NOMO-1 treated with dmso at 0.1 percent for 144 hours (cell line): ENCODE data around the gene ALKBH8.
"Not testable (repeated sequence)": the region's sequence is repeated elsewhere in the genome, so short reads cannot be mapped to it uniquely, and the experiment has no call there.

Experiments
- DNase-seq: peaks from one replicate; lab custom pipeline; 2025; ENCODE audit not compliant: unreplicated experiment; lab: John Stamatoyannopoulos, UW

Gene ALKBH8

GRCh38 chr11:107508201-107508857 lies 57.2 kb downstream of the ALKBH8 start:
- no peak for DNase-seq

GRCh38 chr11:107505647-107506225 lies 59.8 kb downstream of the ALKBH8 start:
- DNase-seq = no peak

GRCh38 chr11:107504981-107505380 lies 60.6 kb downstream of the ALKBH8 start:
- DNase-seq = no peak

GRCh38 chr11:107501713-107502112 lies 63.8 kb downstream of the ALKBH8 start:
- DNase-seq = no peak

- DNase-seq = not testable (repeated sequence)
These were observed 68.2 kb downstream of the ALKBH8 start for GRCh38 chr11:107497371-107497770.

- no peak for DNase-seq
These were observed 69.5 kb downstream of the ALKBH8 start for GRCh38 chr11:107496011-107496410.

- DNase-seq = no peak
These were observed 71.5 kb downstream of the ALKBH8 start for GRCh38 chr11:107494055-107494454.

- DNase-seq = no peak
These were observed 72.4 kb downstream of the ALKBH8 start for GRCh38 chr11:107493117-107493516.

- no peak for DNase-seq
These were observed 74.7 kb downstream of the ALKBH8 start for GRCh38 chr11:107490836-107491235.

GRCh38 chr11:107482234-107482633 lies 83.3 kb downstream of the ALKBH8 start:
- DNase-seq = no peak

GRCh38 chr11:107478922-107479321 lies 86.6 kb downstream of the ALKBH8 start:
- no peak for DNase-seq

- no peak for DNase-seq
These were observed 87.7 kb downstream of the ALKBH8 start for GRCh38 chr11:107477820-107478219.

GRCh38 chr11:107473792-107474191 lies 91.7 kb downstream of the ALKBH8 start:
- no peak for DNase-seq

- no peak for DNase-seq
These were observed 92.6 kb downstream of the ALKBH8 start for GRCh38 chr11:107472966-107473365.

- no peak for DNase-seq
These were observed 96.9 kb downstream of the ALKBH8 start for GRCh38 chr11:107468596-107468995.

GRCh38 chr11:107467696-107468095 lies 97.8 kb downstream of the ALKBH8 start:
- DNase-seq = no peak

GRCh38 chr11:107466275-107466866 lies 99.2 kb downstream of the ALKBH8 start:
- DNase-seq = not testable (repeated sequence)

GRCh38 chr11:107457558-107458271 lies 107.8 kb downstream of the ALKBH8 start, which contains the start of gene CWF19L2:
CWF19L2 (minus strand) TSS chr11:107457825; CDS start chr11:107457816, 9 bp downstream.
- peak; percentile 84 for DNase-seq

GRCh38 chr11:107457205-107457557 lies 108.4 kb downstream of the ALKBH8 start:
- DNase-seq = no peak

GRCh38 chr11:107453594-107454286 lies 111.8 kb downstream of the ALKBH8 start:
- DNase-seq = no peak
